Loucy (cell line): Measurements from ENCODE around the gene RPL22L1.

Experiments used
- CTCF ChIP-seq: fragments of 200-600 bp; sonication (generic); conservative IDR thresholded peaks from 2 replicates; pipeline ENCODE4 v1.5.1; 2014; ENCODE audit warnings: mild to moderate bottlenecking, antibody characterized with exemption, low read length
- EZH2phosphoT487 ChIP-seq: fragments of 200-600 bp; IDR thresholded peaks from 2 replicates; pipeline ENCODE4 v1.6.1; 2018; ENCODE audit warnings: antibody characterized with exemption, mild to moderate bottlenecking, moderate library complexity, borderline replicate concordance

GRCh38 chr3:170844377-170844776, 25.6 kb downstream of the RPL22L1 start:
- TF ChIP-seq CTCF (no peak), EZH2phosphoT487 (no peak)
